NCI-H146 treated with DMSO at 0.1 percent for 48 hours (cell line): Measurements from ENCODE around the gene PIGZ.
A peak's percentile ranks its signal among the peaks of the same experiment; 100 is the strongest.

Experiments used
- DNase-seq: peaks from one replicate; lab custom pipeline; 2025; ENCODE audit not compliant: unreplicated experiment; lab: John Stamatoyannopoulos, UW

The PIGZ gene

DNA sequence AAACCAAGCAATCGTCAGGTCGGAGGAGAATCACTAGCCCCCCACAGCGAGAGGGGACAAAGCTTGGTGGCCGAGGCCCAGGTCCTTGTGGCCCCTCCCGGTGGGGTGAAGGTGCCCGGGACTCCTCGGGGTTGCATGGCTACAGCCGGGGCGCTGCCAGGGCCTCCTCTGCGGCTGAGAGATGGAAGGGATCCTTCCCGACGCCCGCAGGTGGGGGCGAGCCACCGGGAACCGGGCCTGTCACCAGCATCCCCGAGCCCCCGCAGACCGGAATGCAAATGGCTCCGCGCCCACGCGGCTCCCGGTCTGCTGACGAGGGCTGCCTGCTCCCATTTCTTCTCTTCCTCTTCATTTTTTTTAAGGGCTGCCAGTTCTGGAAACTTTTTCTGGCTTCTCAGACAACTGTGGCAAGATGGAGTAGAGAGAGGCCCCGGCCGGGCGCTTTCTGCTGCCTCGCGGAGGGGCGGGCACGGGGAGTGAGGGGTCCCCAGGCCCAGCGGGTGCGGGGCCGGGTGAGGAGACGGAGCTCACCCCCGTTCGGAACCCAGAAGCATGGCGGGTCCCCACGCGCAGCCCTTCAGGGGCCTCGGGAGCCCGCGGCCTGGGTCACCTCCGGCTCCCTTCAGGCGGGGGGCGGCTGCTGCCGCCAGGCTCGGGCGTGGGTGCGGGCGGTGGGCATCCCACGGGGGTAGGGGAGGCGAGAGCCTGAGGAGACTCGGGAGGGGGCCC, 33.5 kb upstream of the PIGZ start:
- no peak for DNase-seq

DNA sequence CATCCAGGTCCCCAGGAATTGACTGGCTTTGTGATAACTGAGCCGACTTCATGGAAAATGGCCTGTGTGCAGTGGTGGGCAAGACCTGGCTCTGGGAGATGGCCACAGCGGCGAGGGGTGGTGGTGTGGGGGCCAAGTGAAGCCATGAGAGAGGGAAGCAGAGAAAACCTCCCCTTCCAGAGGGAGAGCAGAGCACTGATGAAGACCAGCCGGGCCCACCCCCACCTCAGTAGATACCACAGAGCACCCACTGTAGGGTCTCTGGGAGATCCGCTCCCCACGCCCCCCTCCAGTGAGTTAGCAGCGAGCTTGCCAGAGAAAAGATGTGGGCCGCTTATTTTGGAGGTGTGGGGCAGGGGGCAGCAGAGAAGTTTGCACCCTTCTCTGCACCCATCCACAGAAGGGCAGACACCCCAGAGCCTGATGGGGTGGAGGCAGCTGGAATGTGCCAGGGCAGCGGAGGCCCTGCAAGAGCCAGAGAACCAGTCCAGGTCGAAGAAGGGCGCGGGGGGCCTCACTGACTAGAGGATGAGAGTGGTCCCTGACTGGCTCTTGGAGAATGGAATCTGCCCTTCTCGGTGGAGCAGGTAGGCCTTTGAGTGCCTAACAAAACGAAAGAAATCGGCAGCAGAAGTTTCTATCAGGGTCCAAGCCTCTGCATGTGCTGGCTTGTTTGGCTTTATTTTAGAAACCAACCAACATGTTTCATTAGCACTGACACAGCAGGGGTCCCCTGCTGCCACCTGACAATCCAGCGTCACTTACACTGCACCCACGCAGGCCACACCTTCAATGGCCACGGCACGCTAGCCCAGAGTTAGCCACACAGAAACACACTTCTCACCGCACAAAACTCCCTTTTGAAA, 32.7 kb upstream of the PIGZ start:
- DNase-seq, result no peak

DNA sequence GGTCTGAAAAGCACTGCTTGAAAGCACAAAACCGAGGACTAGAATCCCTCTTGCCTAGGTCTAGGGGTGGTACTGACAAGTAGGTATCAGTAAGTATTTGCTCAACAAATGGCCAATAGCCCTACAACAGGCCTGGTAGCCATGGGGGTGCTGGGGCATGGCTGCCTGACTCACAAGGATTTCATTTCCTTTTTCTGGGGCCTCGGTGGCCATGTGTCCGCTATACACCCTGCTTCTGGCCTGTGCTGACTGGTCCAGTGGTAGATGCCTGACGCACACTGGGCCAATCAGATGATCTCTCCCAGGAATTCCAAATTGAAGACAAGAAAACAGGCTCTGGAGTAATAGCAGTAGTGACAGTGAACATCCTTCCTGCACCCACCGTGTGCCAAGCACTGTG, 31.6 kb upstream of the PIGZ start:
- no peak for DNase-seq

DNA sequence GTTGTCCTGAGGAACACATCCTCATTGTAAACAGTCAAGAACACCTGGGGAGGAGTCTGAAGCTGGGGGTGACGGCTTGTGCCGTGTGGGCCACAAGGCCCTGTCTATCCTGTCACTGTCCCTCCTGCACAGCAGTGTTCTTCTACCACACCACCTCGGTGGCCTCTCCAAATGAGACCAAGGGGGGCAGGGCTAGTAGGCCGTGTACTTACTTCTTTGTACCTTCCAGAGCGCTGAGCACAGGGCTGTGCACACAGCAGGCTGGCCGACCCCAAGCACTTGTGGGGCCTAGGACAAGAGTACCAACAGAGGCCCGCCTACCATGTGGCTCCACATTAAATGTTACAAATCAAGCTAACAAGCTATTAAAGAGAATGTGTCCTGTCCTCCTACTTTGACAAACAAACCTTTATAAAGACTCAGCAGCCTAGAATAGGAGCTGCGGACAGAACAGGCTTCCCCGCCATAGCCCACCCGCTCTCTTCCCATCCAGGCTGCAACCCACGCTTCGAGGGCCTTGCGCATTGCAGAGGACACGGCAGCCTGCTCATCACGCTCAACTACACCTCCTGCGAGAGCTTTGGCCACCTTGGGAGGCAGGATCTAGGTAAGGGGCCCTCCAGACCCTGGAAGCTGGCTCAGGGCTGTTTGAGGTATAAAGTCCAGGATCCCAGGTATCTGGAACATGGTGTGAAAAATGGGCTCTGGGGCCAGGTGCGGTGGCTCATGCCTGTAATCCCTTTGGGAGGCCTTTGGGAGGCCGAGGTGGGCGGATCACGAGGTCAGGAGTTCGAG, 30.5 kb upstream of the PIGZ start:
- DNase-seq, result no peak

DNA sequence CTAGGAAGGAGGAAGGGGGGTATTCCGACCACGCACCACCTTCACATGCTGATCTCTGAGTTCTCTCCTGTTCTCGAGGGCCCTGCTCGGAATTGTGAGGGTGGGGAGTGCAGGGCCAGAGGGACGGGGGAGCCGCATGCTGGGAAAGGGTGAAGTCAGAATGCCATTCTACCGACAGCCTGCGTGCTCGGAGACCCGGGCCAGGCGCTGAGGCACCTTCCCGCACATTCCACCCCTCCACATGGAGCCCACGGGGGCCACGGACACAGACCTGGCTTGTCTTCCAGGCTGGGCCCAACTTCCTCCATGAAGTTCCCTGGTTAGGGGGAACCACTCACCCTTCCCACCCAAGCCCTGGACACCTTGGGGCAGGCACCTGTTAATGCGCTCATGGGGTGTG, 28.7 kb upstream of the PIGZ start:
- DNase-seq, result no peak

DNA sequence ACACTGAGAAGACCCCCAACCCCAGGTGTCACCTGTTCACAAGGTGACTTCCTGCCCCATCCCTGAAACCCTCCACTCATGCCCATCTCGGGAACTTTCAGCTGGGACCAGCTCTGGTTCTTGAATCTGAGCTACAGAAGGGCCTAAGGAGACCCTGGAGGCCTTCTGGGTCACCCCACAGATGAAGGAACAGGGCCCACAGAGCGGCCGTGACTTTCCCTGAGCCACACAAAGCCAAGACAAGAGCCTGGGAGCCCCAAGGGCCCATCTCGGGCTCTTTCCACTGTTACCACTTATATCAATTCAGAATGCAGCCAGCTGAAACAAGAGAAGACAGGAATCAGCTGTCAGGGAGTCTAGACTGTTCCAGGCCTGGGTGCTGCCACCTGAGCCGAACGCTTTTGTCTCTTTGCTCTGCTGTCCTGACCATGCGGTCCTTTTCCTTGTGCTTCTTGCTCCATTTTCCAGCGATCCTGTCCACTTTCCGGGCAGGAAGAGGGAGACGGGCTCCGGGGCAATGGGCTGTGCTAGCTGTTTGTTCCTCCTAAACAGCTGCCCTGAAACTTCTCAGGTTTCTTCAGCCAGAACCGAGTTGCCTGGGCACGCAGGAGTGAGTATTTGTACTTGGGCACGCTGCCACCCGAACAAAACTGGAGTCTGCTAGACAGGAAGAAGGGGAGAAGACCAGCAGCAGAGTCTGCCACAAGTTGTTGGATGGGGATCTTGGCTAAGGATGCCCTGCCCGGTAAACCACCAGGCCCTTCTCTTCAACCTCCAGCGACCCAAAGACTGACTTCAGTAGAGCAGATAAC, 28.0 kb upstream of the PIGZ start:
- no peak for DNase-seq

DNA sequence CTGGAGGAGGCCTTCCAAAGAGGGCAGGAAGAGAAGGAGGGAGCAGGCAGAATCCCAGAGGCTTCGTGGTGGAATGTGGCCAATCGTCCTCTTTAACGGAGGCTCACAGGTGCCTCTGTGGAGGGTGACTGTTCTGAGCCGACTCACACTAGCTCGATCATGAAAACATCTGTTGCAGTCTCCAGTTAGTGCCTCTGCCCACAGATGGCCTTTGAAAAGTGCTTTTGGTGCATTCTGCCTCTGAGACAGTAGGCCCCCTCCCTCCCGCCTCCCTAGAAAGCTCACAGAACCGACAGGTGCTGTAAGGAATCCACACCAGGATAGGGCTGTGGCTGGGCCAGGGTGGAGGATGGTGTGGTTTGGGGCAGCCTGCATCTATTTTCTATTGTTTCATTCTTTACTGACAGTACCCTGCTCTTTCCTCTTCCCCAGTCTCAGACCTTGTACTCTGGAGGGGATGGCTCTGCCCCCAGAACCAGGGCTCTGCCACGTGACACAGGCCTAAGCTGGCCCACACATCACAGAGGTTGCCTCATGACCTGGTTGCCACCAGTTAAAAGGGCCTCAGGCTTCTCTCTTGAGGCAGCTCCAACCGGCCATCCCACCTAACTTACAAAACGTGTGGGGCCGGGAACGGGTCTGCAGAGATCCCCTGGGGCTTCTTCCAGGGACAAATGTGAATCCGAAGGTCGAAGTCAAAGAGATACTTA, 27.2 kb upstream of the PIGZ start:
- DNase-seq, result no peak

DNA sequence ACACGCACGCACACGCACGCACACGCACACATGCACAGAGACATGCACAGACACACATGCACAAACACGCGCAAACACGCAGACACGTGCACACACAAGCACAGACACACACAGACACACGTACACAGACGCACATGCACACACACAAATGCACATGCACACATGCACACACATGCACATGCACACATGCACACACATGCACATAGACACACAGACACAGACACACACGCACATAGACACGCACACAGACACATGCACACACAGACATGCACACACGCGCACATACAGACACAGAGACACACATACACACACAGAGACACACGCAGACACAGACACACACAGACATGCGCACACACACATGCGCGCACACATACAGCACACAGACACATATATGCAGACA, 26.4 kb upstream of the PIGZ start:
- DNase-seq, result no peak

DNA sequence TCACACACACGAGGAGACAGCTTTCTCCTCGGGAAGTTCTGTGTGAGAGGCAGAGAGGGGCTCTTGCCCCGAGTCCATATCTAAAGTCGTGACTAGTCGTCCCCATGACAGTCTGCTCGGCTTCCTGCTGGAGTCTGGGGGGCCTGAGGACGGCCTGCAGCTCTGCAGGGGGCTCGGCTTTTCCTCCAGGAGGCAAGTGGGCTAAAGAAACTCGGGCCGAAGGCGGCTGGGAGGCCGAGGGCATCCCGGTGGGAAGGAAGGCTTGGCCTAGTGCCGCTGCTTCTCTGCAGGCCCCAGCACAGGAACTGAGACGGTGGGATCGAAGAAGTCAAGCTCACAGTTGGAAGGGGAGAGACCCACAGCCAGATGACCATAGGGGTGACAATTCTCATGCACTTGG, 25.4 kb upstream of the PIGZ start:
- DNase-seq, result no peak

DNA sequence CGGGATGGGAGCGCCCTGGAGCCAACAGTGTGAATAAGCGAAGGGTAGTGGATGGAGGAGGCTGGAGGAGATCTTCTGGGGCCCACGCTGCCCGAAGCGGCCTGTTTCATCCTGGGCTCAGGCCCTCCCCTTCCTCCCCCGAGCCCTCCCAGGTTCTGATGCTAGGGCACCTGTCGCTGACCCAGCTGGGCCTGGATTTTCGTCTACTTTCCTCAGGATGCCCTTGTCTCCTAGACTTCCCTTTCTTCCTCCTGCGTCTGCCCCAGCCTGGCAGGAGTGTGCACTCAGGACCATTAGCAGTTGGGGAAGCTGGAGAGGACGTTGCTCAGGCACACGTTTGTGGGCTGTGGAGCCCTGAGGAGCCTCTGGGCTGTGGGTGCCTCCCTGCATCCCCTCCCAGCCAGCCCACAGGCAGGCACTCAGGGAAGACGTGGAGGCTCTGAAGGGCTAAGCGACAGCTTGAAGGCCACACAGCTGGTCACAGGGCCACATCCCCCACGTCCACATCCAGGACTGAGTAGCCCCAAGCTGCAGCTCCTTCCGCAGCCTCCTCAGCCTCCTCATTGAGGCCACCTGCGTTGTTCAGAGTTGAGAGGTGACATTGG, 23.9 kb upstream of the PIGZ start:
- DNase-seq, result no peak

DNA sequence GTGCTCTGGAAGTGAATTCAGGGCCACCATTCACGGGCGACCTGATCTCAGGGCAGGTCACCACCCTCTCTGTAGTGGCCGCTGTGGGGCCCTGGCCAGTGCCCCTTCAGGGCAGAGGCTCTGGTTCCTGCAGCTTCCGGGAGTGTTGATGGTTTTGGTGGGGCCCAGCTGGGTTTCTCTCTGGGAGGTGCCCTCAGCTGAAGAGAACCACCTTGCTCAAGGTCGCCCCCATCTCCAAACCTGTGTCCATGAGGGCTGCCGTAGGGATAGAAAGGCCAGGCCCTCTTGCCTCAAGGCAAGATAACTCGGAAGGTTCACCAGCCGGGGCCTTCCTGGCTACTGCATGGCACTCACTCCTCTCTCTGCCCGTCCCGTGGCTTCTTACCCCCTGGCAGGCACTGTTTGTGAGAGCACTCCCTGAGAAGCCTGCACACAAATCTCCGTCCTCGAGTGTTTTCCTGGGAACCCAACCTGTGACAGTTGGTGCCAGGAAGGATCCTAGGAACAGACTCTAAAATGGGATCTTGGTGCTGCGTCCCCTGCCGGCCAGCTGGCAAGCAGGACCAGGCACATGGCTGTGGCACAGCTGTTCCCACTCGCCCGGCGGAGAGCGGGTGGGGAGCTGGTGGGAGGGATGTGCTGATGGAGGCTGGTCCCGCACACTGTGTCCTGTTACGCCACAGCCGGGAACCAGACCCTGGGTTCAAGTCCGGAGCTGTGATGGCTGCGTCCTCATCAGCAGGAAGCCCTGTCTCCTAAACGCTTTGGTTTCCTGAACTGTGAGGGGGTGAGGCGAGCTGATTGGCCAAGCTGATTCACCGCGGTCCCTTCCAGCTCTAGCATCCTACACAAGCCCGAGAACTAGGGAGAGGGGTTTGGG, 23.2 kb upstream of the PIGZ start:
- DNase-seq, result no peak

DNA sequence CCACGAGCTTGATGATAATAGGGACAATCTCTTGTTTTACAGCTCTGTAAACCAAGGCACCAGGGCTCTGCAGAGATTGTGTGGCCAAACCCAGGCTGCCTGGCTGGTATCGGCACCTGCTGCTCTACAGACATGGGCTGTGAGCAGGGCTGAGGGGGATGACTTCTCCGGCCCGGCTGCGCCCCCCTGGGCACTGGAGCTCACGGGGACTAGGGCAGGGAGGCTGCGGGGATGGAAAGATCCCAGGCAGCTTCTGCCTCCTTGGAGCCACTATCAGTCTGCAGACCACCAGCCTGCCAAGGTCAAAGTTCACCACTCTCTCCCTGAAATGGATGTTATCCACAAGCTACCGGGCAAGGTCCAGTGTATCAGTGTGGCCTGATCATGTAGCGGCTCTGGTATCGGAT, 22.0 kb upstream of the PIGZ start:
- no peak for DNase-seq

DNA sequence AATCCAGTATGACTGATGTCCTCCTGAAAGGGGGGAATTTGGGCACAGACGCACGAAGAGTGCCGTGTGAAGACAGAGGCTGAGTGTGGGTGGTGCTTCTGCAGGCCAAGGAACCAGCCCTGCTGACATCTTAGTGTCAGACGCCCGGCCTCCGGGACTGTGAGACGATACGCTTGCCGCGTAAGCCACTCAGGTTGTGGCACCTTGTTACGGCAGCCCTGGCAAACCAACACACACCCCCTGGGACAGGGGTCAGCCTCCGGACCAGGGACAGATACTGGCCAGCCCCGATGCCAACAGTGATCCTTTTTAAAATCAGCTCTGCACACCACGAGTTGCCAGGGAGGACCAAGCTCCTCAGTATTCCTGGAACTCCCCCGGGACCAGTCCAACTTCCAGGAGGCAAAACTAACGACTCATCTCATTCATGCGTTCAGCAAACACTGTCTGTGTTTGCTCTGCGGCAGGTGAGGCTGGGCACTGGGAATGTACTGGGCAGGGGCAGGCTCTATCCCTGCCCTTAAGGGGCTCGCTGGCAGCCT, 21.2 kb upstream of the PIGZ start:
- DNase-seq, result peak; percentile 14

DNA sequence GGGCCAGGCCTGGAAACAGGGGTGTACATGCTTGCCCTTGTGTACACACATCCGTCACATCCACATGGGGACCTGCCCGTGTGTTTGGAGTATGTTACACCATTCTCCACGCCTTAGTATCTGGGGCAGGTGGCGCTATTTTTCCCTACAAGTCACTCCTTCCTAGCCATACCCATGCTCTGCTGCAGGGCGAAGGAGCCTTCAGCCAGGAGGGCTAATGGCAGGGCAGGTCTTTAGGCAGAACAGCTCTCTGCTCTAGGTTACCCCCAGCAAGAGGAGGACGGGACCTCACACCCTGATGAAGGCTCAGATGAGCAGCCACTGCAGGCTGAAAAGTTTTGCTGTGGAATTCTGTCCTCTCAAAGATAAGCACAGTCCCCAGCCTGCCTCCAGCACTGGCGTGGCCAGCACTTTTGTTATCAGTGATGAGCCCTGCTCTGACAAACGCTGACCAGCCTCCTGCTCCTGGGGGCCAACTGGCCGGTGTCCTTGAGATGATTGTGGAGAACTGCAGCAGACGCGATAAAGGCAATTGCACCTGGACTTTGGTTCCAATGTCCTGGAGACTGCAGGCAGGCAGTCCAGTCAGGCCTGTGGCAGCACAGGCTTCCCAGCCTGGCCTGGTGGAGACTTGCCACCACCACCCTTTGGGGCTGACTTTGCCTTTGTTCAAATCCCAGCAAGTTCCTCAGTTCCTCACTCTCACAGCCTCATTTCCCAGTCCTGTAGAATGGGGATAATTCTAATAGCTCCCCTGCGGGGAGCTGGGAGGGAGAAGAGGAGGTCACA, 19.8 kb upstream of the PIGZ start:
- no peak for DNase-seq

DNA sequence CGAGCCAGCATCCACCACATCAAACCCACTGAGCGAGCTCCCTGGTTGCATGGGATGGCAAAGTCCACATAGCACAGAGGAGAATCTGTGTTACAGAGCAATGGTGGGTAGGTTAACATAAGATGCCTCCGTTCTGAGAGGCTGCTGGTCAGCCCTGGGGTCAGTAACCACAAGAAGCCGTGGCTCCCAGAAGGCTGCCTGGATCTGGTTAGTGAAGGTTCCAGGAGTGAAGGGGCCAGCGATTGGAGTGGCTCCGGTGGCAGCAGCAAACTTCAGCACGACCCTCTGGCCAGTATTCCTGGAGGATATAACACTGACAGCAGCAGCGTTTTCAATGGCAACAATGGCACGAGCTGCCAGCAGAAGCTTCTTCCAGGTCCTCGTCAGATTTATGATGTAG, 18.4 kb upstream of the PIGZ start:
- DNase-seq, result no peak

DNA sequence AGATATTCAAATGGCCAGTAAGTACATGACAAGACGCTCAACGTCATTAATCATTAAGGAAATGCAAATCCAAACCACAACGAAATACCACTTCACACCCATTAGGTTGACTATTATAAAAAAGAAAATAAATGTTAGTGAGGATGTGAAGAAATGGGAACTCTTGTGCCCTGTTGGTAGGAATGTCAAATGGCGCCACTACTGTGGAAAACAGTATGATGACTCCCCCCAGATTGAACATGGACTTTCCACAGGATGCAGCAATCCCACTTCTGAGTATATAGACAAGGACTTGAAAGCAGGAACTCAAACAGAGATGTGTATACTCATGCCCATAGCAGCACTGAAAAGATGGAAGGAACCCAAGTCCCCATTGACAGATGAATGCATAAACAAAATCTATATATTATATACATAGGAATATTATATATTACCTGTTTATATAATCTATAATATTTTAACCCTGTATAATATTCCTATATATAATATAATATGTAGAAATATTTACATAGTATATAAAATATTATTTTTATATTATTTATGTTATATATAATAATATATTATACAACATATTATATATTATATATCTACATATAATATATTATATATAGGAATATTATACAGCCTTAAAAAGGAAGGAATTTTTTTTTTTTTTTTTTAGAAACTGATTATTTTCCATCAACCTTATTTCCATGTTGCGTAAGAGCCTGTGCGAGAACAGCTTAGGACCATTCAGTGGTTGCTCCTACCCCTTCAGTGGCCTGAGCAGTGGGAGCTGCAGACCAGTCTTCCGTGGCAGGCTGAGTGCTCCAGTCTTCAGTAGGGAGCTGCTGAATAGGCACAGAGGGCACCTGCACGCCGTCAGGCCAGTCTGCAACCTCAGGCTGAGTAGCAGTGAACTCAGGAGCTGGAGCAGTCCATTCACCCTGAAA, 17.6 kb upstream of the PIGZ start:
- DNase-seq, result no peak

DNA sequence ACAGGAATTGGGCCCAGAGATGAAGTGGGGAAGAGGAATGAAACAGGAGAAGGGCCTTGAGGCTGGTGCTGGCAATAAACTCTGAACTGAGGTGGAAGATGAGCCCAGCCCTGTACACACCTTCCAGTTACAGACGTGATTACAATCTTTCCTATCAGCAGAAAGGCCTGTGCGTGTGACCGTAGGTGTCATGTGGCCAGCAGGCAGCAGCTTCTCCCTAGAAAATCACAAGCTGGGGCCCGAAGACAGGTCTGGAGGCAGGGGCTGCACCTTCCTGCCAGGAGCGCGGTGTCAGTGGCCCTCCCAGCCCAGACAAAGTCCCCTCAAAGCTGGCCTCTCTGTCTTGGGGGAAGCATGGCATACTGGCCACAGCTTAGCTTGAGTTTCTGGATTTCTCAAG, 16.7 kb upstream of the PIGZ start:
- DNase-seq, result no peak
